IMR-90 (cell line): Measurements from ENCODE around the gene RECK. TPM values are rescaled to one million over a fixed set of nuclear protein-coding genes. Genes with fewer than 3 reads are reported as not detected.
"Not testable (repeated sequence)": the region's sequence is repeated elsewhere in the genome, so short reads cannot be mapped to it uniquely, and the experiment has no call there.

ENCODE experiments used
- ATAC-seq: fragments of 200-7000 bp; cut with Tn5 transposase; 2 replicates; pipeline ENCODE4 v1.9.1; 2020; ENCODE audit warnings: low read depth, mild to moderate bottlenecking, moderate library complexity
- BruUV-seq: library from RNA; stranded (reverse); fragments of 400-500 nt; replicated peaks from 2 replicates; lab custom pipeline; 2021; lab: Mats Ljungman, UMichigan
- CTCF ChIA-PET: fragments of 300-600 bp; formaldehyde crosslinking; extraction: SDS; loops from one replicate; lab custom pipeline; 2021; ENCODE audit warnings: antibody characterized with exemption; lab: Yijun Ruan, JAX
- POLR2A ChIA-PET: fragments of 300-600 bp; sonication (Branson Sonifier 250); formaldehyde crosslinking; loops from one replicate; lab custom pipeline; 2022; ENCODE audit warnings: antibody characterized with exemption; ENCODE audit not compliant: unreplicated experiment; lab: Charles Lee
- DNase-seq: peaks from one replicate; pipeline ENCODE4 v3.0.0; 2013
- H2AFZ ChIP-seq: replicated peaks from 2 replicates; pipeline ENCODE3; 2013; ENCODE audit warnings: low read length, mild to moderate bottlenecking; ENCODE audit not compliant: poor library complexity
- H2AK5ac ChIP-seq: 2 replicates; pipeline ENCODE4 v1.6.1; 2013; ENCODE audit warnings: low read depth, low read length, inconsistent platforms
- H2AK9ac ChIP-seq: replicated peaks from 2 replicates; pipeline ENCODE3; 2013; ENCODE audit warnings: mild to moderate bottlenecking, low read depth, low read length, moderate library complexity; ENCODE audit not compliant: poor library complexity
- H2BK120ac ChIP-seq: 2 replicates; pipeline ENCODE4 v1.6.1; 2013; ENCODE audit warnings: low read depth, low read length, inconsistent platforms
- H2BK15ac ChIP-seq: 3 replicates; pipeline ENCODE4 v1.6.1; 2013; ENCODE audit warnings: low read depth, low read length, inconsistent platforms
- H2BK20ac ChIP-seq: 2 replicates; pipeline ENCODE4 v1.6.1; 2013; ENCODE audit warnings: low read depth, mild to moderate bottlenecking, inconsistent platforms, low read length, moderate library complexity
- H2BK5ac ChIP-seq: 2 replicates; pipeline ENCODE4 v1.6.1; 2013; ENCODE audit warnings: mild to moderate bottlenecking, low read depth, low read length, inconsistent platforms; ENCODE audit not compliant: poor library complexity, severe bottlenecking
- H3K14ac ChIP-seq: replicated peaks from 2 replicates; pipeline ENCODE4 v1.6.1; 2013; ENCODE audit warnings: low read depth, low read length, inconsistent platforms
- H3K18ac ChIP-seq: 2 replicates; pipeline ENCODE4 v1.6.1; 2013; ENCODE audit warnings: low read depth, low read length, control low read depth
- H3K23ac ChIP-seq: 2 replicates; pipeline ENCODE4 v1.6.1; 2013; ENCODE audit warnings: low read depth, low read length, inconsistent platforms
- H3K27ac ChIP-seq: 2 replicates; pipeline ENCODE4 v1.5.1; 2013; ENCODE audit warnings: mild to moderate bottlenecking, control low read depth, low read length; ENCODE audit not compliant: insufficient read depth
- H3K27me3 ChIP-seq: 2 replicates; pipeline ENCODE4 v1.6.1; 2013; ENCODE audit warnings: low read length; ENCODE audit not compliant: control insufficient read depth, insufficient read depth
- H3K36me3 ChIP-seq: 2 replicates; pipeline ENCODE4 v1.6.1; 2013; ENCODE audit warnings: low read length, mixed read lengths; ENCODE audit not compliant: control insufficient read depth, insufficient read depth
- H3K4ac ChIP-seq: 2 replicates; pipeline ENCODE4 v1.6.1; 2013; ENCODE audit warnings: low read depth, low read length, inconsistent platforms
- H3K4me1 ChIP-seq: 2 replicates; pipeline ENCODE4 v1.6.1; 2013; ENCODE audit warnings: low read length, mixed read lengths; ENCODE audit not compliant: control insufficient read depth, insufficient read depth
- H3K4me2 ChIP-seq: 2 replicates; pipeline ENCODE4 v1.6.1; 2013; ENCODE audit warnings: low read depth, mild to moderate bottlenecking, control low read depth, low read length, moderate library complexity
- H3K4me3 ChIP-seq: 2 replicates; pipeline ENCODE4 v1.5.1; 2013; ENCODE audit warnings: low read depth, mild to moderate bottlenecking, control low read depth, low read length, moderate library complexity; ENCODE audit not compliant: insufficient read depth
- H3K56ac ChIP-seq: 2 replicates; pipeline ENCODE4 v1.6.1; 2013; ENCODE audit warnings: low read length, inconsistent platforms; ENCODE audit not compliant: insufficient read depth; ENCODE audit errors: extremely low read depth
- H3K79me1 ChIP-seq, 2 experiments: 2 replicates each; pipeline ENCODE4 v1.6.1; 2013; ENCODE audit warnings: low read length in 2 of 2, inconsistent platforms in 1 of 2, low read depth in 1 of 2
- H3K9ac ChIP-seq: 2 replicates; pipeline ENCODE4 v1.6.1; 2013; ENCODE audit warnings: low read depth, low read length, control low read depth
- H3K9me1 ChIP-seq: 2 replicates; pipeline ENCODE4 v1.6.1; 2013; ENCODE audit warnings: low read length, inconsistent platforms; ENCODE audit not compliant: insufficient read depth
- H3K9me3 ChIP-seq: 2 replicates; pipeline ENCODE4 v1.6.1; 2013; ENCODE audit warnings: low read length; ENCODE audit not compliant: control insufficient read depth, insufficient read depth
- H4K20me1 ChIP-seq: 2 replicates; pipeline ENCODE4 v1.6.1; 2013; ENCODE audit warnings: low read length, inconsistent platforms; ENCODE audit not compliant: insufficient read depth
- H4K5ac ChIP-seq: 2 replicates; pipeline ENCODE4 v1.6.1; 2013; ENCODE audit warnings: mild to moderate bottlenecking, low read depth, low read length, control low read depth
- H4K8ac ChIP-seq, 2 experiments: 2 replicates each; pipeline ENCODE4 v1.6.1; 2013; ENCODE audit warnings: low read depth in 2 of 2, low read length in 2 of 2, control low read depth in 1 of 2, inconsistent platforms in 1 of 2
- H4K91ac ChIP-seq: 2 replicates; pipeline ENCODE4 v1.6.1; 2013; ENCODE audit warnings: low read depth, low read length, inconsistent platforms; ENCODE audit not compliant: insufficient read depth
- WGBS, 2 experiments: methylation state at CpG; one replicate each; pipeline versions ENCODE4 v1.1.5 to v1.1.7; 2013; ENCODE audit warnings: missing lambda C conversion rate in 2 of 2; ENCODE audit not compliant: insufficient read length in 1 of 2; ENCODE audit errors: extremely low coverage in 2 of 2; 5-methylcytosine and 5-hydroxymethylcytosine counted together
- dilution Hi-C: fragments of 300-500 bp; cut with HindIII; formaldehyde crosslinking; loops from one replicate; pipeline ENCODE4 v1.14.3; 2018; ENCODE audit warnings: low sequenced_read_pairs; ENCODE audit not compliant: unreplicated experiment
- in situ Hi-C: fragments of 300-500 bp; cut with MboI; formaldehyde crosslinking; loops from 3 replicates; pipeline ENCODE4 v1.14.3; 2019; ENCODE audit warnings: low sequenced_read_pairs, inconsistent platforms, mixed read lengths
- intact Hi-C: fragments of 100-400 bp; cut with micrococcal nuclease; formaldehyde crosslinking; loops from 2 replicates; pipeline ENCODE4 v1.10.0; 2022
- polyA plus RNA-seq, 3 experiments: library from polyadenylated mRNA; depleted of rRNA; stranded (reverse); fragments of >200 nt; gene quantifications; 2 replicates each; pipeline ENCODE4 v1.2.3, GENCODE V29; 2012; ENCODE audit warnings: low replicate concordance in 1 of 3
- total RNA-seq: library from RNA; depleted of rRNA; stranded (reverse); fragments of >200 nt; gene quantifications from 2 replicates; pipeline ENCODE4 v1.2.3, GENCODE V29; 2012

RECK gene
- total and polyA plus RNA-seq, 2 of the 4 experiments (the other 2 are of a cell fraction) = 23.5 to 44.0 TPM

- H3K27me3 ChIP-seq, in situ Hi-C loops, H3K27ac ChIP-seq, H3K18ac ChIP-seq, H2AFZ ChIP-seq, H2AK9ac ChIP-seq, H2BK5ac ChIP-seq, H4K20me1 ChIP-seq, intact Hi-C loops, H3K14ac ChIP-seq, H3K4me3 ChIP-seq, H3K4me2 ChIP-seq, DNase-seq, H3K9ac ChIP-seq, H2BK120ac ChIP-seq, H3K9me3 ChIP-seq, H3K23ac ChIP-seq, H3K4ac ChIP-seq, H4K8ac ChIP-seq, ATAC-seq, POLR2A ChIA-PET, dilution Hi-C loops, H4K91ac ChIP-seq, H3K56ac ChIP-seq, H2BK15ac ChIP-seq, CTCF ChIA-PET, H4K5ac ChIP-seq, BruUV-seq: not testable (repeated sequence)
- H3K4me1 ChIP-seq = peaks cover 22% of the 10 kb centered on the region
- peaks cover 36% of the 10 kb centered on the region for H3K9me1 ChIP-seq
- peaks cover 0 to 23% of the 10 kb centered on the region in 2 experiments; a peak in 2 of 4 replicates for H3K79me1 ChIP-seq
- 100% methylated on average over 1 of the region's 4 CpGs; no CpG with 5 or more reads in 1 of the 2 experiments for WGBS, 2 experiments
- H2BK20ac ChIP-seq = peak overlapping the region; percentile 42; the same call in 1 of the 2 replicates
- H3K36me3 ChIP-seq = peaks cover 17% of the 10 kb centered on the region
- 0 out of 2 replicates have a peak overlapping the region, but pooled peaks have one; percentile 21 for H2AK5ac ChIP-seq
Observed at GRCh38 chr9:36159509-36159908, 122.8 kb downstream of the RECK start.

- H3K4me1 ChIP-seq = peaks cover 24% of the 10 kb centered on the region
- BruUV-seq, H3K27me3 ChIP-seq, H3K9ac ChIP-seq, POLR2A ChIA-PET, DNase-seq, H2BK20ac ChIP-seq, H3K9me3 ChIP-seq, H4K5ac ChIP-seq, H4K91ac ChIP-seq, H3K4me2 ChIP-seq, H2BK5ac ChIP-seq, H2AFZ ChIP-seq, dilution Hi-C loops, H3K18ac ChIP-seq, in situ Hi-C loops, H4K8ac ChIP-seq, H2BK120ac ChIP-seq, H3K14ac ChIP-seq, H2BK15ac ChIP-seq, H3K56ac ChIP-seq, H4K20me1 ChIP-seq, intact Hi-C loops, H3K27ac ChIP-seq, H3K4me3 ChIP-seq, ATAC-seq, H3K23ac ChIP-seq, H3K4ac ChIP-seq: not testable (repeated sequence)
- H3K9me1 ChIP-seq = peaks cover 39% of the 10 kb centered on the region
- peak overlapping the region; percentile 37 for H2AK9ac ChIP-seq
- CTCF ChIA-PET = interaction anchor here (1.0 kb wide), 1 partner anchor 8 kb away, joined by 3 read pairs; no protein-coding TSS in a partner anchor
- peaks cover 17% of the 10 kb centered on the region for H3K36me3 ChIP-seq
- peaks cover 0 to 23% of the 10 kb centered on the region in 2 experiments; a peak in 2 of 4 replicates for H3K79me1 ChIP-seq
- 100% methylated on average over 3 of the region's 11 CpGs; no CpG with 5 or more reads in 1 of the 2 experiments for WGBS, 2 experiments
- H2AK5ac ChIP-seq = 0 out of 2 replicates have a peak overlapping the region, but pooled peaks have one; percentile 21
Observed at GRCh38 chr9:36160126-36160525, 123.4 kb downstream of the RECK start.
